Stimulated activated CD4-positive, alpha-beta T cell treated with anti-CD3 and anti-CD28 coated beads, Interleukin-4, amount 100 ng/mL, for 1 hour (primary cell): ENCODE measurements around the gene IL1B.
"Not testable (repeated sequence)": the region's sequence is repeated elsewhere in the genome, so short reads cannot be mapped to it uniquely, and the experiment has no call there.

Experiments
- DNase-seq: peaks from one replicate; pipeline ENCODE4 v3.0.0-alpha.2; 2020

IL1B gene

DNA sequence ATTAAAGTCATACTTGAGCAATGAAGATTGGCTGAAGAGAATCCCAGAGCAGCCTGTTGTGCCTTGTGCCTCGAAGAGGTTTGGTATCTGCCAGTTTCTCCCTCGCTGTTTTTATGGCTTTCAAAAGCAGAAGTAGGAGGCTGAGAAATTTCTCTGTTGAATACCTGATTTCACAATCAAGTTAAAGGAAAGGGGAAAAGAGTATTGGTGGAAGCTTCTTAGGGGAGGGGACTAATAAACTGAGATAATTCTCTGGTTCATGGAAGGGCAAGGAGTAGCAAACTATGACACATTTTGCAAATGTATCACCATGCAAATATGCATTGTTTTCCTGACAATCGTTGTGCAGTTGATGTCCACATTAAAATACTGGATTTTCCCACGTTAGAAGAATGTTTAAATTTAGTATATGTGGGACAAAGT lies at the start of gene IL1B:
TSS of gene IL1B (minus strand) at position 85 of the 423 bp plus-strand sequence. CDS start 550 bp downstream, outside the sequence.
- DNase-seq = no peak

DNA sequence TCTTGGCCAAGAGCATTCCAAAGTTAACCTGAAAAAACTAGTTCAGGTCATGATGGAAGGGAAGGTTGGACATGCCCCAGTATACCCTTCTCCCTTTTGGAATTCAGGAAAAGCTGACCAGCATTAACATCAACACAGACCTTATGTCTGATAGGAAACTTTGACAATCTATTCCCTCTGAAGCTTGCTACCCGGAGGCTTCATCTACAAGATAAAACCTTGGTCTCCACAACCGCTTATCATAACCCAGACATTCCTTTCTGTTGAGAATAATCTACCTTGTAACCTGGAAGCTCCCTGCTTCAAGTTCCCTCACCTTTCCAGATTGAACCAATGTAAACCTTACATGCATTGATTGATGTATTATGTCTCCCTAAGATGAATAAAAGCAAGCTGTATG lies 49.7 kb upstream of the IL1B start:
- no peak for DNase-seq

DNA sequence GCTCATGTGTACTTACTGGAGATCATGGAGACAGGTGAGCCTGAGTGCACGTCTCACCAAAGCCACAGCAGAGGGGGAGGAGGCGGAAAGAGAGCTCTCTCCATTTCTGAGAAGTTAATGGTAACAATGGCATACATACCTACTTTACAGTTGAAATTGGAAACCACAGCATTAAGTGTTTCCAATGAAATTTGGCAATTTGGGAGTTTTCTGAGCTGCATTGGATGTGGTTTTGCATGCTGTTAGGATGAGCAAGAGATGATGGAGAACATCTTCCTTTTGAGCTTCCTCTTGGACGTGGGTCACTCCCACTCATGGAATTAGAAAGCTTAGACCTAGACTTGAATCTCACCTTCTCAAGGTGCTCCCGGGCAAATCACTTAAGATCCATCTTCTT lies 48.9 kb upstream of the IL1B start:
- no peak for DNase-seq

DNA sequence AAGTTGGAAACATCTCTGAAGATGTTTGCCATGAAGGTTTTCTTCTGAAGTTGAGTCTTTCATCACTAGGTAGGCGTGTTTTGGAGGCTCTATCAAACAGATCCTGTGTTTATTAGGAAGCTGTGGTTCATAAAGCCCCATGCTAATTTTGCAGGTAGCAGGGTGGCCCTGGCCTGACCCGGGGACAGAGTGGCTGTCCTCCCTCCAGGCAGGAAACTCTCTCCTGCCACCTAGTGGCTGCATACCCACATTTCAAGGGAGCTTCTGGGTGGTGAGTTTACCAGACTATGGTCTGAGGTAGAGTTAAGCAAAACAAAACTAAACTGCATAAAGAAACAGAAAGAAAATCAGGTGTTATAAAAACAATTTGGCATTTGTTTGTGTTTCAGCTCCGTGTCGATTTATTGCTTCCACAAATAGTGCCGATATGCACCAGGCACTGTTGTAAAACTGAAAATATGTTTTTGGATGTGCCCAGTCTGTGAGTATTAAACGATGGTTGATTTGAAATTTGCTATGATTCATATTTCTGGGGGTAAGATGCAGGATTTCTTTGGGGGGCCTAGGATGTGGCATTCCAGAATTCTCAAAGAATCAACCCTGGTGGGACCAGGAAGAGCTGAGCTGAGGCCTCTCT lies 48.4 kb upstream of the IL1B start:
- DNase-seq = peak; percentile 65

DNA sequence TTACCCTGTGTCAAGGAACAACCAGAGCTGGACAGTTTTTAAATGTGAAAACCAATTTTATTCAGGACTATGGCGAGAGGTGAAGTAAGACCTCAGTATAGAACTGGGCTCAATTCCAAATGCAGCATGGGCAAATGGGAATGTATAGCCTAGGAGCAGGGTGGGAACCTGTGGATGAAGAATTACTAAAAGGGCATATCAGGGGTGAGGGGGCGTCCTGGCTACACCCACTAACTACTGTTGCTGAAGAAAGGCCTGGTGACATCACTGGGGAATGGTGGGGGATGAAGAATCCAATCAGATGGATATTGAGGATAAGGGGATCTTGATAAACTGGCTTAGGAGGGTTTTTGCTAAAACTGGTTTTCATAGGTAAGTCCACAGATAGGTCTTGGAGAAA lies 47.1 kb upstream of the IL1B start:
- no peak for DNase-seq

DNA sequence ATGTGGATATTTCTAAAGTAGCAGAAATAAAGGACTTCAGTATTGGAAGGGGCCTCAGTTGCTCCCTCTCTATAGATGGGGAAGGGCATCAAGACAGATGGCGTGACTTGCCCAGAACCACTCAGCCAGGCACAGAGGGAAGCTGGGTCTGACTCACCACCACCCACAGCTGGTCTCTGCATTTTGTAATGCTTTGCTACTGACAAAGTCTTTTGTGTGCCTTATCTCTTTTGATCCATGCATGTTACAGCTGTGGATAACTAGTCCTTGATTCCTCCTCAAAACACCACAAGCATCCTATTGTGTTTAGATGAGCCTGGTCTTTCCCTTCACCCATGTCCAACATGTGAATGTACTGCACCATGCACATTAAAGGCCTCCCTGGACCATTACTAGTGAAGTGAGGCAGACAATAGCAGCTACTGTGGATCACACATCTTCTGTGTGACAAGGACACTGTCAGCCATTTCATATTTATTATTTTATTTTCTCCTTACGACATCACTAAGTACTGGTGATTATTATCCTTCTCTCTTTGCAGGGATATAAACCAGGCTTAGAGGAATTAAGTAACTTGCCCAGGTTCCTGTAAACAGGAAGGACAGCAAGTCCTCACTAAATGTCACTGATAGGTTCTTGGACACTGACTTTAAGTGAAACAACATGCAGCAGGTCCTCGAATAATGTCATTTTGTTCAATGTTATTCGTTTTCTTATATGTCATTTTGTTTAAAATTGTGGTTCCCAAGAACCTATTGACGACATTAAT lies 44.8 kb upstream of the IL1B start:
- peak; percentile 31 for DNase-seq

DNA sequence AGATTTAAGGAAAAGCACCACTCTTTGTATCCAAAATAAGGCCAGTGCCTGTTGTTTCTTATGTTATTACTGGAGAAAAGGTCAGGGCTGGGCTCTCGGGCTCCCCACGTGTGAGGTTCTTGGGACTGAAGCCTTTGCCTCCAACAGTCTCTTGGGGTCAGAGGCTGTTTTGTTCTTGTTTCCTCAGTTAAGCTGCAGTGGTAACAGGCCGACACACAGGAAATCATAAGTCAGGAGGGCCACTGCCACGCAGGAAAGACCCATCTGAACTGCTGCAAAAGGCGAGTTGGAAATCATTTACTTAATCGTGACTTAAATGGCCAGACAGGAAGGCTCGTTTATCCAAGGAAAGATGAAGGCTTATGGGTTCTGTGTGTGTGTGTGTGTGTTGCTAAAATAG lies 44.1 kb upstream of the IL1B start:
- no peak for DNase-seq

DNA sequence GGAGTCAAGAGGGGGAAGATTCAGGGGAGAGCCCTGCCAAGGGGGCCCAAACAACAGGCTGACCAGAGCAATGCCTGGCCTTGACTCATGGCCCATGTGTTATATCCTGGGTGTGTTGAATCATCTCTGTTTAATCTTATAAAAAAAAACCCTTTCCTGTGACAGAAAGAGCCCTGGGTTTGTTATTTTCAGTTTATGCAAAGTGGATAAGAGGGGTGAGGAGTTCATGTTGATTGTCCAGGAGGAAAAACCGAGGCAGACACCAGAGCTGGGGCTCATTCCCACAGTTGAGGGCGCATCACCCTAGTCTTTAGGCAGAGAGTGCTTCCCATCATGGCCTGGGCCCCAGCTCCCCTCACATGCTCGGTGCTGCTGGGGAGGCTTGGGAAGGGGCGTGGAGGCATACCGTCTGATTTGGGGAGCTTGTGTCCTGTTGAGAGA lies 43.5 kb upstream of the IL1B start:
- no peak for DNase-seq

DNA sequence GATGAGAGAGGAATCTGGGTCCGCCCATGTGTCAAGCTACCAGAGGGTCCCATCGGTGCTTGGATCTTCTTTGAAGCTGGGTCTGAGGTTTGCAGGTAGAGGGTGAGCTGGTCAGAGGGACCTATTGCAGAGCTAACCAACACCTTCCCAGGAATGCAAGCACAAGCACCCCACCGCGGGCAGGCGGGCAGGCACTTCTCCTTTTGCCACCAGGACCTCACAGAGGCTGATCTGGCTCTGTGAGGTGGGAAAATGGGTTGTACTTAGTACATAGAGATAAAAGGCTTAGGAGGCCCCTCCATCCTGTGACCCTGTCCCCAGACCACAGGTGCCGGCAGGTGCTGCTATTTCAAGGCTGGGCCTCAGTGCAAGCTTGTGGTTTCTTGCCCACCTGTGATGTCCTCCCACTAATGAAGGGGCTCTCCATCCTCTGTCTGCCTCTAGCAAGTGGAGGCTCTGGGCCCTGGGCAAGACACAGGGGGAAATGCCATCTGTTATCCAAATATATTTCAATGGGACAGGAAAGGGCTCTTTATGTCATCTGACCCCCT lies 43.0 kb upstream of the IL1B start:
- DNase-seq = no peak

DNA sequence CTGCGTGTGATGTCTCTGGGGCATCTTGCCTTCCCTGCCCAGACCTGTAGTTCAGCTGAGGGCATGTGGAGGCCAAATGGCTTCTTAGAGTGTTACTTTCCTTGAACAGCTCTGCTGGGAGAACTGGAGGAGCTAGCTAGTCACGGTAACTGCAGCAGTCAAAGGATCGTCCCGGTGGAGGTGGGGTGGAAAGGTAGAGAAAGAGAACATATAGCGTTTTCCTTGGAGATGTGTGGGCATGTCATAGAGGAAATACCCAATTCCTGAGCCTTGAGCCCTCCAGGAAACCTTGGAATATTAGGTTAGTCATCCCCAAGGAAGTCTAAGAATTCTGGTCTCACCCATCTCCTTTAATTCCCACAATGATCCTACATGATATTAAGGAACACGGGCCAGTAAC lies 40.8 kb upstream of the IL1B start:
- DNase-seq = no peak

DNA sequence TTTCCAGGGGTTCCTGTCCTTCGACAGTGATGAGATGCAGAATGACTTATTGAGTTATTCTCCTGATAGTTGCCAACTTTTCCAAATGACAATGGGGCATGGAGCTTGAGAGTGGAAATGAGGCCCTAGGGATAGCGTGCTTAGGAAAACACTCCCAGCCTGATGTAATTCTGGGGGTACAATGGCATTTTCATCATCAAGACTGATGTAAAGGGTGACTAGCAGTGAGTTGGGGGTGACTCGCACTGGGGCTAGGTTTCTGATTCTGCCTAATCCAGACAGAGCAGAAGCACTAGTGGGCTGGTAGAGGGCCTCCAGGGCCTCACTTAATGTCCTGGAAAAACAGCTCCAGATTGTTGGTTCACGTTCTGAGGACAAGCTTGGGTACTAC lies 40.4 kb upstream of the IL1B start:
- no peak for DNase-seq

DNA sequence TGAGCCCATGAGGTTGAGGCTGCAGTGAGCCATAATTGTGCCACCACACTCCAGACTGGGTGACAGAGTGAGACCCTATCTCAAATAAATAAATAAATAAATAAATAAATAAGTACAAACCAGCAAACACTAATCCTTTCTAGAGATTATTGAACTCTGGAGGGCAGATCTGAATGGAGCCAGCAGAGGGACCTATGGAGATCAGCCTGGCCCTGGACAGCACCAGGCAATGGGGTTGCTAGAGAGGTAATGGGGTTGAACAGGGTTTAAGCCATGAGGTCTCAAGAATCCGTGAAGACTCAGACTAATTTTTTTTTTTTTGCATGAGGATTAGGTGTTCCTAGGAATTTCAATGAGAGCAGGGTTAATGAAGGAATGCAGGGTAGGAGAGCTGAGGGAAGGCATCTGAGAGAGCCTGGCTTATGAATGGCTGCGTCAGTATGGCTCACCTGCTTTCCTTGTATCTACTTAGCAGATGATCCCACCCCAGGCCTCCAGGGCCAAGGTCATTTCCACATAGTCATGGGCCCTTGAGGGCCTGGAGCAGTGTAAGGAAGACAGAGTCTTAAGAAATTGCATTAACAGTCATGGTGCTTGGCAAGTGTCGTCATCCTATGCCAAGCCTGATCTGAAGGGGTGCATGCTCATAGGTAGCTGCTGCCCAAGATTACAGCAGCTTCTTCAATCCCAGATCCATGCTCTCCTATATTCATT lies 39.8 kb upstream of the IL1B start:
- DNase-seq = no peak

DNA sequence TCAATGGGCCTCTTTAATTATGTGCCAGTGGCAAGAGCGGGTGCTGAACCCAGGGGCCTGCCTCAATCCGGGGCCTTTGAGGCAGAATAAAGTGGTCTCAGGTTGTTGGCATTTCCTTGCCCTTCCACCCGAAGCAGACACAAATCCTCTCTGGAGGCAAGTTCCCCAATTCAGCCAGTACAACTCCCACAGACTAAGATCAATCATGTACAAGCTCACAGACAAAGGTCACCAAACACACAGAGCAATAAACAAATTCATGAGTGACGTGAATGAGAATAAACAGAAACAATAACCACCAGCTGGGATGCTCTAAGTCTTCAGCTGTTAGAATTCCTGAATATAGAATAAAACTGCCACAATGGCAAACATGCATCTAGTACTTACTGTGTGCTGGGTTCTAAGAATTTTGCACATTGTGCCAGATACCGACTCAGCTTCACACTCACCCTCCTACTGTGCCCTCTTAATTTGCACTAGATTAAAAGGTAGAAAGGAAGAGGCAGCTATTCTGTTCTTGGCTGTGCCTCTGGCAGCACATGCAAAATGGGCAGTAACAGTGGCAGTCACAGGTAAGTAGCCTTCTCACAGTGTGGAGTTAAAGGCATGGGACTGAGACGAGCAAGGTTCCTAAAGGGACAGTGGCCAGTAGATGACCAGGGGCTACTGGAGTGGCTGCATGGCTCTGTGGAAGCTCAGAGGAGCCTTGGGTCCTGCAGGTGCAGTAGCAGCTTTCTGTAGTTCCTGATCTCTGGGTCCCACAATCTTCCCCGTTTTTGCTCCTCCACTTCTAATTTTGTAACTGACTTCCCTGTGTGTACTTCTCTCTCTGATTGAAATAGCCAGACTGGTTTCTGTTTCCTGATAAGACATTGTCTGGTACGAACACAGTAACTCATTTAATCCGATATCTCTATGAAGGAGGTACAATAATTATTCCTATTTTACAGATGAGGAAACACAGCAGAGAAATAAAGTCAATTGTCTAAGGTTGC lies 34.6 kb upstream of the IL1B start:
- DNase-seq = no peak

DNA sequence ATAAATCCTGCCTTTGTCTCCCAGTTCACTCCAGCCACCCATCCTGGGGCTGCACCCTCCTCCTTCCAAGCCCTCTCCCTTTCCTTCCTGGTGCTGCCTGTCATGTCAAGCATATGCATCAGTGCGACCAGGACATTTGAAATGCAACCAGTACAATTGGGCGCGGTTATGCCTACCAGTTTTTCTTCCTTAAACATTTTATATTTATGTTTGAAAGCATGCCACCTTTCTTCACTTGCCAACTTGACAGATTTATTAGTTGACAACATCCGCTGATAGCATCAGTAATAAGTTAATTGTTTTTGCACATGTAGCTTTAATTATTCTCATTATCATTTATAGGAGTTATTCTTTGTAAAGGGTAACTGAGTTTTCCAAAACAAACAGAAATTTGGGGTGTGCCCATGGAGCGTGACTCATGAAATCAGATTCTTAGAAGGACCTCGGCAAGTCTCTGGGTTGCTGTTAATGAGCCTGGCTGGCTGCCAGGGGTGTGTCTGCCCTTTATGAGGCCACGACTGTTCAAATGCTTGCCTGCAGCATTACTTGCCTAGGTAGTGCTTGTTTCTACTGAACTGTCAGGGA lies 32.8 kb upstream of the IL1B start:
- peak; percentile 12 for DNase-seq

DNA sequence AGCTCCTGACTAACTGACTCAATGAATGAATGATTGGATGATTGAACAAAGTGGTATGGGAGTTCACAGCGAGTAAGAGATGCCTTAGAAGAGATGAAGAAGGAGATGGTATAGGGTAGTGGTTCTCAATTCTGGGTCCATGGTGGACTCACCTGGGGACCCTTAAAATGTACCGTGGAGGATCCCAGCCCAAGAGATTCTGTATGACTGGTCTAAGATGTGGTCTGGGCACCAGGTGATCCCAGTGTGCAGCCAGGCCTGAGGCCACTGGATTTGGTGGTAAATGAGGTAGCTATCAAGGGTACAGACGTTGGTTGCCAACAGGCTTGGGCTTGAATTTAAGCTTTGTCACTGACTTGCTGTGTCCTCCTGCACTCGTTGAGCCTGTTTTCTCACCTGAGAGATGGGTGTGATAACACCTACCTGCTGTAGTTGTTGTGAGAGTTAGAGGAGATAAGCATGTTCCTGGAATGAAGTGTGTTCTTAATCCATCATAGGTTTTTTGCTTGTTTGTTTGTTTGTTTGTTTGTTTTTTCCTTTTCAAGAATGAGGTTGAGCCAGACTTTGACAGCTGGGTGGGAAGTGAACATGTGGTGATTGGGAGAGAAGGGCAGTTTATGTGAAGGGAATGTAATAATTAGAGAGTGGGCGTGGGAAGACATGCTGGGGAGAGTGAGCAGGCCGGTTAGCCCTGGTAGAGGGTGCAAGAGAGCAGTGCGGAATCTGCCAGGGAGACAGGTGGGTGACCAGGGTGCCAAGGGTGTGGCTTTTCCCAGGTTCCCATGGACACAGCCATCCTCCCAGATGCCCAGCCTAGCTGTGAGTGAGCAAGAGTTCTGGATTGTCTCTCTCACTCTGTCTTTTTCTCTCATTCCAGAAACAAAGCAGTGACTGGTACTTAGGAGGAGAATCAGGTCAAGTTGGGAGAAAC lies 31.4 kb upstream of the IL1B start:
- no peak for DNase-seq

DNA sequence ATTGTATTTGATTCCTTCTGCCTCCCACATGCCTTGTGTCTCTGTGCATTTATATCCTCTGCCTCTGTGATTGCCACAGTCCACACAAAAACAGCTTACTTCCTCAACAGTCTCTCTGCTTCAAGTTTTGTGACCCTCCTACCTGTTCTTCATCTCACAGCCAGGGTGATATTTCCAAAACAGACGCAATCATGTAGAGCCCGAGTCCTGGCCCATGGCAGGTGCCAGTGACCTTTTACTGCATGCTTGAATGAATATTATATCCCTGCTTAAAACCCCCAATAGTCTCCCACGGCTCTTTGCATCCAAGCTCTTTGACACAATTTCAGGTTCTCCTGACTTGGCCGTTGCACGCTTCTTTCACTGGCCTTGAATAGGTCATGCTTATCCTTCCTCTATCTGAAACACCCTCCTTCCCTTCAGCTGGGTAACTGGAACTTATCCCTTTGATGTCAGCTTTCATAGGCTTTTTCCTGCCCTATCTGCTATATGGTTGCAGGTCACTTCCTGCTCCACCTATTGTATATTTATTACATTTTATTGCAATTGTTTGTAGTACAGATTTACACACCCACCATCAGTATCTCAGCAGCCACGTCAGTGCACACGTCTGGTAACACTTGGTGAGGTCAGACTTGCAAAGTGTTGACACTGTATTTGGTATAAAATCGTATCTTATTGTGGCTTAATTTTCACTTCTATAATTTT lies 29.7 kb upstream of the IL1B start:
- DNase-seq = no peak

DNA sequence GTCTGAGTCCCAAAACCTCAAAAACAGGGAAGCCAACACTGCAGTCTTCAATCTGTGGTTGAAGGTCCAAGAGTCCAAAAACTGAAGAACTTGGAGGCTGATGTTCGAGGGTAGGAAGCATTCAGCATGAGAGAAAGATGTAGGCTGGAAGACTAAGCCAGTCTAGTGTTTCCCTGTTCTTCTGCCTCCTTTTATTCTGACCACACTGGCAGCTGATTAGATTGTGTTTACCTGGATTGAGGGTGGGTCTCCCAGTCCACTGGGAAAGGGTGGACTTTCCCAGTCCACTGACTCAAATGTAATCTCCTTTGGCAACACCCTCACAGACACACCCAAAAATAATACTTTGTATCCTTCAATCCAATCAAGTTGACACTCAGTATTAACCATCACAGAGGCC lies 27.5 kb upstream of the IL1B start:
- no peak for DNase-seq

DNA sequence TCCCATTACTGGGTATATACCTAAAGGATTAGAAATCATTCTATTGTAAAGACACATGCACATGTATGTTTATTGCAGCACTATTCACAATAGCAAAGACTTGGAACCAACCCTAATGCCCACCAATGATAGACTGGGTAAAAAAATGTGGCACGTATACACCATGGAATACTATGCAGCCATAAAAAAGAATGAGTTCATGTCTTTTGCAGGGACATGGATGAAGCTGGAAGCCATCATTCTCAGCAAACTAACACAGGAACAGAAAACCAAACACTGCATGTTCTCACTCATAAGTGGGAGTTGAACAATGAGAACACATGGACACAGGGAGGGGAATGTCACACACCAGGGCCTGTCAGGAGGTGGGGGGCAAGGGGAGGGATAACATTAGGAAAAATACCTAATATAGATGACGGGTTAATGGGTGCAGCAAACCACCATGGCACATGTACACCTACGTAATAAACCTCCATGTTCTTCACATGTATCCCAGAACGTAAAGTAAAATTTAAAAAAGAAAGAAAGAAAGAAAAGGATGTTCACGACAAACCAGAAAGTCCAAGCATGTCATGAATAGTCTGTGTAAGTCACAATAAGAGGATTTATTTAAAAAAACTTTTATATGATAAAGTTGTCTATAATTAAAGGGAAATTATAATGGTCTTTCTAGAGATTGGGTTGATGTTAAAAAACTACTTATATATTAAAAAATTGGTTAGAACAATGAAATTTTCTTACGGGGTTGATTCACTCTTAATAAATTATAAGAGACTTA lies 23.0 kb upstream of the IL1B start:
- not testable (repeated sequence) for DNase-seq

DNA sequence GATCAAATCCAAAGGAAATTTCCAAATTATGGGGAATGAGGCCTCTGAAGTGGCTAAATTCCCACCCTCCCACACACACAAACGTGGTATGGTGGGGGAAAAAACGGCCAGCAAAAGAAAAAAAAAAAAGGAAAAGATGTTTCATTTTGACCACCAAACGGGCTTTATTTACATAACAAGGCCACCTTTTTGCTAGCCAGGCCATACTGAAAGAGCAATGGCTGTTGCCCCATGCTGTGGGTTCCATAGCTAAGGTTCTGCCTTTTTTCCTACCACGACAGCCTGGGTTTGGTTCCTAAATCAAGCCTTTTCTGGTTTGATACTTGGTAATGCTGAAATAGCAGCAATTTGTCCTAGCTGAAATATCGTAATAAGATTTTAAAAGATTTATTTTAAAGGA lies 14.0 kb upstream of the IL1B start:
- no peak for DNase-seq
